Measurements from ENCODE around the gene HEBP2. TPM values are rescaled to one million over a fixed set of nuclear protein-coding genes. Genes with fewer than 3 reads are reported as not detected.
"Not testable (repeated sequence)": the region's sequence is repeated elsewhere in the genome, so short reads cannot be mapped to it uniquely, and the experiment has no call there.

Gene HEBP2
- 71.6 TPM for polyA plus RNA-seq (2012; ENCODE audit: insufficient read depth, insufficient read length)

GRCh38 chr6:138403801-138404665 is at the start of gene HEBP2:
Gene HEBP2, plus strand, starts transcription at chr6:138404223. Its CDS starts 273 bp downstream, at chr6:138404496.
- H3K4me3 ChIP-seq (ENCODE audit: low read length), result peak within 1 kb of the TSS; percentile 84
- DNase-seq (ENCODE audit: low read depth, low spot score), result peak; percentile 87

- no peak for DNase-seq (ENCODE audit: low read depth, low spot score)
These were observed 46.1 kb upstream of the HEBP2 start for GRCh38 chr6:138357928-138358327.

GRCh38 chr6:138368684-138369083 is 35.3 kb upstream of the HEBP2 start:
- H3K4me3 ChIP-seq (ENCODE audit: low read length); DNase-seq (ENCODE audit: low read depth, low spot score): not testable (repeated sequence)

More at GRCh38 chr6:138357928-138358327, 46.1 kb upstream of the HEBP2 start:
- H3K4me3 ChIP-seq (ENCODE audit: low read length), result no peak overlapping the region

GRCh38 chr6:138370631-138371451 is 33.2 kb upstream of the HEBP2 start:
- no peak for DNase-seq (ENCODE audit: low read depth, low spot score)

GRCh38 chr6:138371452-138371711 is 32.6 kb upstream of the HEBP2 start:
- DNase-seq (ENCODE audit: low read depth, low spot score), result no peak
- no peak overlapping the region for H3K4me3 ChIP-seq (ENCODE audit: low read length)

More at GRCh38 chr6:138370631-138371451, 33.2 kb upstream of the HEBP2 start:
- H3K4me3 ChIP-seq (ENCODE audit: low read length), result no peak overlapping the region

GRCh38 chr6:138371720-138372119 is 32.3 kb upstream of the HEBP2 start:
- no peak overlapping the region for H3K4me3 ChIP-seq (ENCODE audit: low read length)
- no peak for DNase-seq (ENCODE audit: low read depth, low spot score)

- H3K4me3 ChIP-seq (ENCODE audit: low read length), result no peak overlapping the region
- DNase-seq (ENCODE audit: low read depth, low spot score), result peak; percentile 14
These were observed 31.1 kb upstream of the HEBP2 start for GRCh38 chr6:138372711-138373463.

GRCh38 chr6:138374230-138374629 is 29.8 kb upstream of the HEBP2 start:
- DNase-seq (ENCODE audit: low read depth, low spot score), result no peak
- H3K4me3 ChIP-seq (ENCODE audit: low read length), result no peak overlapping the region

GRCh38 chr6:138374815-138375214 is 29.2 kb upstream of the HEBP2 start:
- no peak for DNase-seq (ENCODE audit: low read depth, low spot score)
- no peak overlapping the region for H3K4me3 ChIP-seq (ENCODE audit: low read length)

GRCh38 chr6:138377042-138377441 is 27.0 kb upstream of the HEBP2 start:
- no peak overlapping the region for H3K4me3 ChIP-seq (ENCODE audit: low read length)
- no peak for DNase-seq (ENCODE audit: low read depth, low spot score)

- H3K4me3 ChIP-seq (ENCODE audit: low read length), result no peak within 1 kb of the TSS
- no peak for DNase-seq (ENCODE audit: low read depth, low spot score)
These were observed 26.2 kb upstream of the HEBP2 start, which contains the start of gene SMIM28 for GRCh38 chr6:138377844-138378243. Gene SMIM28, plus strand, starts transcription at chr6:138377905. Its CDS starts 168 bp downstream, at chr6:138378073.

- no peak for DNase-seq (ENCODE audit: low read depth, low spot score)
- H3K4me3 ChIP-seq (ENCODE audit: low read length), result no peak overlapping the region
These were observed 25.6 kb upstream of the HEBP2 start for GRCh38 chr6:138378463-138378862.

- DNase-seq (ENCODE audit: low read depth, low spot score), result no peak
- H3K4me3 ChIP-seq (ENCODE audit: low read length), result no peak overlapping the region
These were observed 21.3 kb upstream of the HEBP2 start for GRCh38 chr6:138382498-138383265.

GRCh38 chr6:138383776-138384175 is 20.2 kb upstream of the HEBP2 start:
- no peak for DNase-seq (ENCODE audit: low read depth, low spot score)
- no peak overlapping the region for H3K4me3 ChIP-seq (ENCODE audit: low read length)

GRCh38 chr6:138386897-138387296 is 17.1 kb upstream of the HEBP2 start:
- no peak for DNase-seq (ENCODE audit: low read depth, low spot score)

GRCh38 chr6:138387577-138388368 is 16.2 kb upstream of the HEBP2 start:
- DNase-seq (ENCODE audit: low read depth, low spot score), result no peak

More at GRCh38 chr6:138386897-138387296, 17.1 kb upstream of the HEBP2 start:
- no peak overlapping the region for H3K4me3 ChIP-seq (ENCODE audit: low read length)

GRCh38 chr6:138389551-138389950 is 14.5 kb upstream of the HEBP2 start:
- H3K4me3 ChIP-seq (ENCODE audit: low read length), result no peak overlapping the region
- DNase-seq (ENCODE audit: low read depth, low spot score), result no peak

More at GRCh38 chr6:138387577-138388368, 16.2 kb upstream of the HEBP2 start:
- no peak overlapping the region for H3K4me3 ChIP-seq (ENCODE audit: low read length)
